Measurements from ENCODE around the gene FOXO1. TPM values are rescaled to one million over a fixed set of nuclear protein-coding genes. Genes with fewer than 3 reads are reported as not detected.

Gene FOXO1
- total and polyA plus RNA-seq, 9 of the 15 experiments (the other 6 are each of a cell fraction or from before 2014, with no cell fraction given), result 0.04 to 0.73 (median 0.20) TPM

GRCh38 chr13:40671956-40672764, 5.7 kb upstream of the FOXO1 start (continued):
- TF ChIP-seq ETS1 (conservative IDR thresholded peaks at IDR 0.05; ENCODE audit: control insufficient read depth, low read depth, low read length) (no peak), HMG20A (CRISPR knock-in tag; conservative IDR thresholded peaks at IDR 0.05) (no peak), TCF3 (CRISPR knock-in tag; IDR thresholded peaks at IDR 0.05) (peak; percentile 81), ZNF212 (CRISPR knock-in tag; IDR thresholded peaks at IDR 0.05) (no peak), ZNF253 (CRISPR knock-in tag; conservative IDR thresholded peaks at IDR 0.05) (no peak), ZNF24 (IDR thresholded peaks at IDR 0.05) (no peak), RAD51 (IDR thresholded peaks at IDR 0.05; ENCODE audit: borderline replicate concordance, low read depth) (no peak), NFE2L1 (tag; IDR thresholded peaks at IDR 0.05; ENCODE audit: borderline replicate concordance, low read depth) (no peak), MIER1 (IDR thresholded peaks at IDR 0.05; ENCODE audit: low read depth) (no peak), STAT6 (CRISPR knock-in tag; IDR thresholded peaks at IDR 0.05) (no peak), ATF1 (CRISPR knock-in tag; IDR thresholded peaks at IDR 0.05) (no peak), ATF1 (tag; IDR thresholded peaks at IDR 0.05) (peak; percentile 38; the same call in 1 of the 2 replicates)
- TF ChIP-seq, protein P1, sequence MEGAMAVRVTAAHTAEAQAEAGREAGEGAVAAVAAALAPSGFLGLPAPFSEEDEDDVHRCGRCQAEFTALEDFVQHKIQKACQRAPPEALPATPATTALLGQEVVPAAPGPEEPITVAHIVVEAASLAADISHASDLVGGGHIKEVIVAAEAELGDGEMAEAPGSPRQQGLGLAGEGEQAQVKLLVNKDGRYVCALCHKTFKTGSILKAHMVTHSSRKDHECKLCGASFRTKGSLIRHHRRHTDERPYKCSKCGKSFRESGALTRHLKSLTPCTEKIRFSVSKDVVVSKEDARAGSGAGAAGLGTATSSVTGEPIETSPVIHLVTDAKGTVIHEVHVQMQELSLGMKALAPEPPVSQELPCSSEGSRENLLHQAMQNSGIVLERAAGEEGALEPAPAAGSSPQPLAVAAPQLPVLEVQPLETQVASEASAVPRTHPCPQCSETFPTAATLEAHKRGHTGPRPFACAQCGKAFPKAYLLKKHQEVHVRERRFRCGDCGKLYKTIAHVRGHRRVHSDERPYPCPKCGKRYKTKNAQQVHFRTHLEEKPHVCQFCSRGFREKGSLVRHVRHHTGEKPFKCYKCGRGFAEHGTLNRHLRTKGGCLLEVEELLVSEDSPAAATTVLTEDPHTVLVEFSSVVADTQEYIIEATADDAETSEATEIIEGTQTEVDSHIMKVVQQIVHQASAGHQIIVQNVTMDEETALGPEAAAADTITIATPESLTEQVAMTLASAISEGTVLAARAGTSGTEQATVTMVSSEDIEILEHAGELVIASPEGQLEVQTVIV (CRISPR knock-in tag; IDR thresholded peaks at IDR 0.05; ENCODE audit: borderline replicate concordance), result no peak
- TF ChIP-seq, protein P2, sequence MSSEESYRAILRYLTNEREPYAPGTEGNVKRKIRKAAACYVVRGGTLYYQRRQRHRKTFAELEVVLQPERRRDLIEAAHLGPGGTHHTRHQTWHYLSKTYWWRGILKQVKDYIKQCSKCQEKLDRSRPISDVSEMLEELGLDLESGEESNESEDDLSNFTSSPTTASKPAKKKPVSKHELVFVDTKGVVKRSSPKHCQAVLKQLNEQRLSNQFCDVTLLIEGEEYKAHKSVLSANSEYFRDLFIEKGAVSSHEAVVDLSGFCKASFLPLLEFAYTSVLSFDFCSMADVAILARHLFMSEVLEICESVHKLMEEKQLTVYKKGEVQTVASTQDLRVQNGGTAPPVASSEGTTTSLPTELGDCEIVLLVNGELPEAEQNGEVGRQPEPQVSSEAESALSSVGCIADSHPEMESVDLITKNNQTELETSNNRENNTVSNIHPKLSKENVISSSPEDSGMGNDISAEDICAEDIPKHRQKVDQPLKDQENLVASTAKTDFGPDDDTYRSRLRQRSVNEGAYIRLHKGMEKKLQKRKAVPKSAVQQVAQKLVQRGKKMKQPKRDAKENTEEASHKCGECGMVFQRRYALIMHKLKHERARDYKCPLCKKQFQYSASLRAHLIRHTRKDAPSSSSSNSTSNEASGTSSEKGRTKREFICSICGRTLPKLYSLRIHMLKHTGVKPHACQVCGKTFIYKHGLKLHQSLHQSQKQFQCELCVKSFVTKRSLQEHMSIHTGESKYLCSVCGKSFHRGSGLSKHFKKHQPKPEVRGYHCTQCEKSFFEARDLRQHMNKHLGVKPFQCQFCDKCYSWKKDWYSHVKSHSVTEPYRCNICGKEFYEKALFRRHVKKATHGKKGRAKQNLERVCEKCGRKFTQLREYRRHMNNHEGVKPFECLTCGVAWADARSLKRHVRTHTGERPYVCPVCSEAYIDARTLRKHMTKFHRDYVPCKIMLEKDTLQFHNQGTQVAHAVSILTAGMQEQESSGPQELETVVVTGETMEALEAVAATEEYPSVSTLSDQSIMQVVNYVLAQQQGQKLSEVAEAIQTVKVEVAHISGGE (CRISPR knock-in tag; IDR thresholded peaks at IDR 0.05), result no peak
- TF ChIP-seq, protein P3, sequence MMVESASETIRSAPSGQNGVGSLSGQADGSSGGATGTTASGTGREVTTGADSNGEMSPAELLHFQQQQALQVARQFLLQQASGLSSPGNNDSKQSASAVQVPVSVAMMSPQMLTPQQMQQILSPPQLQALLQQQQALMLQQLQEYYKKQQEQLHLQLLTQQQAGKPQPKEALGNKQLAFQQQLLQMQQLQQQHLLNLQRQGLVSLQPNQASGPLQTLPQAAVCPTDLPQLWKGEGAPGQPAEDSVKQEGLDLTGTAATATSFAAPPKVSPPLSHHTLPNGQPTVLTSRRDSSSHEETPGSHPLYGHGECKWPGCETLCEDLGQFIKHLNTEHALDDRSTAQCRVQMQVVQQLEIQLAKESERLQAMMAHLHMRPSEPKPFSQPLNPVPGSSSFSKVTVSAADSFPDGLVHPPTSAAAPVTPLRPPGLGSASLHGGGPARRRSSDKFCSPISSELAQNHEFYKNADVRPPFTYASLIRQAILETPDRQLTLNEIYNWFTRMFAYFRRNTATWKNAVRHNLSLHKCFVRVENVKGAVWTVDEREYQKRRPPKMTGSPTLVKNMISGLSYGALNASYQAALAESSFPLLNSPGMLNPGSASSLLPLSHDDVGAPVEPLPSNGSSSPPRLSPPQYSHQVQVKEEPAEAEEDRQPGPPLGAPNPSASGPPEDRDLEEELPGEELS (CRISPR knock-in tag; IDR thresholded peaks at IDR 0.05; ENCODE audit: borderline replicate concordance), result no peak
